GM12878 (cell line): ENCODE data around the gene PLEKHG1. TPM values are rescaled to one million over a fixed set of nuclear protein-coding genes. Genes with fewer than 3 reads are reported as not detected.

ENCODE experiments used
- ATF7 ChIP-seq: fragments of 450-650 bp; IDR thresholded peaks from 2 replicates; pipeline ENCODE4 v1.6.1; 2016; ENCODE audit warnings: low read depth, mild to moderate bottlenecking
- BACH1 ChIP-seq: fragments of 450-650 bp; IDR thresholded peaks from 2 replicates; pipeline ENCODE4 v1.6.1; 2017; ENCODE audit warnings: mild to moderate bottlenecking, borderline replicate concordance
- LARP7 ChIP-seq: fragments of 450-650 bp; IDR thresholded peaks from 2 replicates; pipeline ENCODE4 v1.6.1; 2017; ENCODE audit warnings: mild to moderate bottlenecking
- SPI1 ChIP-seq: IDR thresholded peaks from 2 replicates; pipeline ENCODE4 v1.6.1; 2011; ENCODE audit warnings: low read depth, mild to moderate bottlenecking, low read length, moderate library complexity, borderline replicate concordance; ENCODE audit not compliant: insufficient read depth
- SREBF2 ChIP-seq: IDR thresholded peaks from 2 replicates; pipeline ENCODE4 v1.6.1; 2012; ENCODE audit warnings: mild to moderate bottlenecking, low read length
- ZNF274 ChIP-seq: IDR thresholded peaks from one replicate; pipeline ENCODE4 v1.8.0; 2011; ENCODE audit not compliant: insufficient read length, insufficient read depth
- polyA plus RNA-seq, 11 experiments: library from polyadenylated mRNA; depleted of rRNA in 4 of 11; unstranded in 6 of 11; stranded (reverse) in 5 of 11; fragments of >200 nt; fragmentation: Nextera tagmentation in 4 of 11; fragmentation: Illumina TruSeq in 1 of 11; extraction: Ambion mirVana in 4 of 11; extraction: Trizol in 1 of 11; gene quantifications; 1 replicate in 1 of 11; 2 replicates in 10 of 11; pipeline versions ENCODE4 v1.2.1 to v1.2.3, GENCODE V29; 2011 to 2016; ENCODE audit warnings: inconsistent platforms in 2 of 11, missing spikeins in 2 of 11, low read depth in 1 of 11
- total RNA-seq, 4 experiments: library from RNA; depleted of rRNA in 3 of 4; stranded (reverse); fragments of >200 nt in 3 of 4; fragmentation: Illumina TruSeq in 1 of 4; extraction: Trizol in 1 of 4; gene quantifications; 2 replicates each; pipeline versions ENCODE4 v1.2.1 to v1.2.3, GENCODE V29; 2013 to 2021
- TF ChIP-seq, protein P1 (sequence below): IDR thresholded peaks from 2 replicates; pipeline ENCODE4 v1.6.1; 2011; ENCODE audit warnings: borderline replicate concordance, low read depth, mild to moderate bottlenecking, moderate library complexity, mixed read lengths, low read length; ENCODE audit not compliant: insufficient read depth; ENCODE audit errors: extremely low read length
- TF ChIP-seq, protein P2 (sequence below): fragments of 450-650 bp; IDR thresholded peaks from 2 replicates; pipeline ENCODE4 v1.6.1; 2016; ENCODE audit warnings: mild to moderate bottlenecking
- TF ChIP-seq, protein P3 (sequence below): fragments of 450-650 bp; IDR thresholded peaks from 2 replicates; pipeline ENCODE4 v1.6.1; 2014; ENCODE audit warnings: mild to moderate bottlenecking
- TF ChIP-seq, protein P4 (sequence below): fragments of 450-650 bp; IDR thresholded peaks from 2 replicates; pipeline ENCODE4 v1.6.1; 2017; ENCODE audit warnings: antibody characterized with exemption, mild to moderate bottlenecking, moderate library complexity
- TF ChIP-seq, protein P5 (sequence below): IDR thresholded peaks from 2 replicates; pipeline ENCODE4 v1.6.1; 2012; ENCODE audit warnings: low read length, inconsistent platforms

The PLEKHG1 gene
- total and polyA plus RNA-seq, 10 of the 15 experiments (the other 5 are each of a cell fraction or from before 2014, with no cell fraction given): 0.77 to 17.2 (median 4.9) TPM

DNA sequence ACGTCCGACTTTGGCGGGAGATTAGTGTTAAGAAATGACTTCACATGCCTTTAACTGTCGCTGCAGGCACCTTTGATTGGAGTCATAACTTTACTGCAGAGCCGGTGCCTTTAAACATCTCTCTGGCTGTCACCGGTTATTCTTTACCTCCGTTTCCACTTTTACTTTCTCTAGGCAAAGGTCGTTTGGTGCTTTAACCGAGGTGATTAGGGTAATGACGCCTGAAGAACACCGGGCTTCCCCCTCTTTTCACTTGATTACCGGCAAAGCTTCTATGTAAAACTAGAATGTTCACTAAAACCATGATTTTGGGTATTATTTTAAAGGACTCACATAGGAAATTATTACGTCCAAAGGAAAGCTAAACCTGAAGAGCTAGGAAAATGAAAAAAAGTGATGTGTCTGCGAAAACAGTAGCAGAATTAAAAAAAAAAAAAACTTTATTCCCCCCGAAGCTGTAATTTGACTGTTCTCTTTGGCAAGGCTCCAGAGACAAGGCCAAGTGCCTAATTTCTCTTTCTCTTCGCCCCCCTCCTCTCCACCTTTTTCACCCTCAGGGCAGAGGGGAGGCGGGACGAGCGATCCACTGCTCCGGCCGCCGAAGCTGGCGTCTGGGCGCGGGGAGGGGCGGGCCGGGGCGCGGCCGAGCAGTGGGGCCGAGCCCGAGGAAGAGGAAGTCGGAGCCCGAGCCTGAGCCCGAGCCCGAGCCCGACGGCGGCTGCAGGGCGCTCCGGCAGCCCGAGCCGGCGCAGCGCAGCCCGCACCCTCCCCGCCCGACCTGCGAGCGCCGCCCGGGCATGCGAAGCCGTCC is at the start of gene PLEKHG1 (continued):
- TF ChIP-seq, protein P1, sequence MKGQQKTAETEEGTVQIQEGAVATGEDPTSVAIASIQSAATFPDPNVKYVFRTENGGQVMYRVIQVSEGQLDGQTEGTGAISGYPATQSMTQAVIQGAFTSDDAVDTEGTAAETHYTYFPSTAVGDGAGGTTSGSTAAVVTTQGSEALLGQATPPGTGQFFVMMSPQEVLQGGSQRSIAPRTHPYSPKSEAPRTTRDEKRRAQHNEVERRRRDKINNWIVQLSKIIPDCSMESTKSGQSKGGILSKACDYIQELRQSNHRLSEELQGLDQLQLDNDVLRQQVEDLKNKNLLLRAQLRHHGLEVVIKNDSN: no peak
- TF ChIP-seq BACH1: peak; percentile 69
- peak; percentile 66 for TF ChIP-seq LARP7
- TF ChIP-seq, protein P2, sequence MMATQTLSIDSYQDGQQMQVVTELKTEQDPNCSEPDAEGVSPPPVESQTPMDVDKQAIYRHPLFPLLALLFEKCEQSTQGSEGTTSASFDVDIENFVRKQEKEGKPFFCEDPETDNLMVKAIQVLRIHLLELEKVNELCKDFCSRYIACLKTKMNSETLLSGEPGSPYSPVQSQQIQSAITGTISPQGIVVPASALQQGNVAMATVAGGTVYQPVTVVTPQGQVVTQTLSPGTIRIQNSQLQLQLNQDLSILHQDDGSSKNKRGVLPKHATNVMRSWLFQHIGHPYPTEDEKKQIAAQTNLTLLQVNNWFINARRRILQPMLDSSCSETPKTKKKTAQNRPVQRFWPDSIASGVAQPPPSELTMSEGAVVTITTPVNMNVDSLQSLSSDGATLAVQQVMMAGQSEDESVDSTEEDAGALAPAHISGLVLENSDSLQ: 0 out of 2 replicates have a peak, but pooled peaks have one; percentile 47
- TF ChIP-seq, protein P3, sequence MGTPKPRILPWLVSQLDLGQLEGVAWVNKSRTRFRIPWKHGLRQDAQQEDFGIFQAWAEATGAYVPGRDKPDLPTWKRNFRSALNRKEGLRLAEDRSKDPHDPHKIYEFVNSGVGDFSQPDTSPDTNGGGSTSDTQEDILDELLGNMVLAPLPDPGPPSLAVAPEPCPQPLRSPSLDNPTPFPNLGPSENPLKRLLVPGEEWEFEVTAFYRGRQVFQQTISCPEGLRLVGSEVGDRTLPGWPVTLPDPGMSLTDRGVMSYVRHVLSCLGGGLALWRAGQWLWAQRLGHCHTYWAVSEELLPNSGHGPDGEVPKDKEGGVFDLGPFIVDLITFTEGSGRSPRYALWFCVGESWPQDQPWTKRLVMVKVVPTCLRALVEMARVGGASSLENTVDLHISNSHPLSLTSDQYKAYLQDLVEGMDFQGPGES: no peak
- TF ChIP-seq, protein P4, sequence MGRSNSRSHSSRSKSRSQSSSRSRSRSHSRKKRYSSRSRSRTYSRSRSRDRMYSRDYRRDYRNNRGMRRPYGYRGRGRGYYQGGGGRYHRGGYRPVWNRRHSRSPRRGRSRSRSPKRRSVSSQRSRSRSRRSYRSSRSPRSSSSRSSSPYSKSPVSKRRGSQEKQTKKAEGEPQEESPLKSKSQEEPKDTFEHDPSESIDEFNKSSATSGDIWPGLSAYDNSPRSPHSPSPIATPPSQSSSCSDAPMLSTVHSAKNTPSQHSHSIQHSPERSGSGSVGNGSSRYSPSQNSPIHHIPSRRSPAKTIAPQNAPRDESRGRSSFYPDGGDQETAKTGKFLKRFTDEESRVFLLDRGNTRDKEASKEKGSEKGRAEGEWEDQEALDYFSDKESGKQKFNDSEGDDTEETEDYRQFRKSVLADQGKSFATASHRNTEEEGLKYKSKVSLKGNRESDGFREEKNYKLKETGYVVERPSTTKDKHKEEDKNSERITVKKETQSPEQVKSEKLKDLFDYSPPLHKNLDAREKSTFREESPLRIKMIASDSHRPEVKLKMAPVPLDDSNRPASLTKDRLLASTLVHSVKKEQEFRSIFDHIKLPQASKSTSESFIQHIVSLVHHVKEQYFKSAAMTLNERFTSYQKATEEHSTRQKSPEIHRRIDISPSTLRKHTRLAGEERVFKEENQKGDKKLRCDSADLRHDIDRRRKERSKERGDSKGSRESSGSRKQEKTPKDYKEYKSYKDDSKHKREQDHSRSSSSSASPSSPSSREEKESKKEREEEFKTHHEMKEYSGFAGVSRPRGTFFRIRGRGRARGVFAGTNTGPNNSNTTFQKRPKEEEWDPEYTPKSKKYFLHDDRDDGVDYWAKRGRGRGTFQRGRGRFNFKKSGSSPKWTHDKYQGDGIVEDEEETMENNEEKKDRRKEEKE: no peak
- TF ChIP-seq ZNF274: no peak
- TF ChIP-seq SREBF2: no peak
- peak; percentile 45; the same call in 1 of the 2 replicates for TF ChIP-seq ATF7
- TF ChIP-seq, protein P5, sequence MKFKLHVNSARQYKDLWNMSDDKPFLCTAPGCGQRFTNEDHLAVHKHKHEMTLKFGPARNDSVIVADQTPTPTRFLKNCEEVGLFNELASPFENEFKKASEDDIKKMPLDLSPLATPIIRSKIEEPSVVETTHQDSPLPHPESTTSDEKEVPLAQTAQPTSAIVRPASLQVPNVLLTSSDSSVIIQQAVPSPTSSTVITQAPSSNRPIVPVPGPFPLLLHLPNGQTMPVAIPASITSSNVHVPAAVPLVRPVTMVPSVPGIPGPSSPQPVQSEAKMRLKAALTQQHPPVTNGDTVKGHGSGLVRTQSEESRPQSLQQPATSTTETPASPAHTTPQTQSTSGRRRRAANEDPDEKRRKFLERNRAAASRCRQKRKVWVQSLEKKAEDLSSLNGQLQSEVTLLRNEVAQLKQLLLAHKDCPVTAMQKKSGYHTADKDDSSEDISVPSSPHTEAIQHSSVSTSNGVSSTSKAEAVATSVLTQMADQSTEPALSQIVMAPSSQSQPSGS: no peak
- TF ChIP-seq SPI1: peak; percentile 54
